ENCODE data around the gene C1orf115. TPM values are rescaled to one million over a fixed set of nuclear protein-coding genes. Genes with fewer than 3 reads are reported as not detected.
"Not testable (repeated sequence)": the region's sequence is repeated elsewhere in the genome, so short reads cannot be mapped to it uniquely, and the experiment has no call there.

C1orf115 gene
- total RNA-seq, 1 experiment from 2014 or later: 5.3 TPM

- DNase-seq (ENCODE audit: low read depth): not testable (repeated sequence)
These were observed 31.1 kb downstream of the C1orf115 start for GRCh38 chr1:220721266-220721665.

- DNase-seq (ENCODE audit: low read depth): no peak
These were observed 36.5 kb downstream of the C1orf115 start for GRCh38 chr1:220726634-220727033.

- DNase-seq (ENCODE audit: low read depth): no peak
These were observed 37.4 kb downstream of the C1orf115 start for GRCh38 chr1:220727519-220727918.

GRCh38 chr1:220730486-220730885 lies 40.3 kb downstream of the C1orf115 start:
- DNase-seq (ENCODE audit: low read depth): no peak

- no peak for DNase-seq (ENCODE audit: low read depth)
These were observed 42.0 kb downstream of the C1orf115 start for GRCh38 chr1:220732137-220732536.

- no peak for DNase-seq (ENCODE audit: low read depth)
These were observed 42.5 kb downstream of the C1orf115 start for GRCh38 chr1:220732621-220733020.

- DNase-seq (ENCODE audit: low read depth): peak; percentile 85
These were observed 43.0 kb downstream of the C1orf115 start for GRCh38 chr1:220733086-220733601.

GRCh38 chr1:220734571-220735326 lies 44.6 kb downstream of the C1orf115 start:
- peak; percentile 58 for DNase-seq (ENCODE audit: low read depth)

- DNase-seq (ENCODE audit: low read depth): not testable (repeated sequence)
These were observed 46.1 kb downstream of the C1orf115 start for GRCh38 chr1:220736283-220736682.

GRCh38 chr1:220741349-220741748 lies 51.2 kb downstream of the C1orf115 start:
- no peak for DNase-seq (ENCODE audit: low read depth)

GRCh38 chr1:220741825-220742224 lies 51.7 kb downstream of the C1orf115 start:
- no peak for DNase-seq (ENCODE audit: low read depth)

GRCh38 chr1:220742520-220742919 lies 52.4 kb downstream of the C1orf115 start:
- no peak for DNase-seq (ENCODE audit: low read depth)

GRCh38 chr1:220746851-220747250 lies 56.7 kb downstream of the C1orf115 start:
- DNase-seq (ENCODE audit: low read depth): no peak

- DNase-seq (ENCODE audit: low read depth): no peak
These were observed 57.4 kb downstream of the C1orf115 start for GRCh38 chr1:220747437-220748088.

GRCh38 chr1:220748089-220748934 lies 58.1 kb downstream of the C1orf115 start, which contains the start of gene MTARC2:
MTARC2 (plus strand) TSS chr1:220748322; CDS start chr1:220748532, 210 bp downstream.
- DNase-seq (ENCODE audit: low read depth): peak; percentile 87

Other genes with a start within 250 kb of the C1orf115 start
- gene MARK1, start 162.2 kb upstream of the C1orf115 start, total RNA-seq (2014; rRNA removed; shearing (Covaris generic)): 6.6 and 8.8 TPM in 2 replicates
- 1.8 and 3.8 TPM in 2 replicates for gene MTARC2, start 58.0 kb downstream of the C1orf115 start, total RNA-seq (2014; rRNA removed; shearing (Covaris generic))
- gene MTARC1, start 96.5 kb downstream of the C1orf115 start, total RNA-seq (2014; rRNA removed; shearing (Covaris generic)): 1.5 and 3.9 TPM in 2 replicates
- 2.8 and 4.0 TPM in 2 replicates for gene HLX, start 189.1 kb downstream of the C1orf115 start, total RNA-seq (2014; rRNA removed; shearing (Covaris generic))

Measured in Daoy (cell line).